Measurements from ENCODE around the gene HMOX1.

DNA sequence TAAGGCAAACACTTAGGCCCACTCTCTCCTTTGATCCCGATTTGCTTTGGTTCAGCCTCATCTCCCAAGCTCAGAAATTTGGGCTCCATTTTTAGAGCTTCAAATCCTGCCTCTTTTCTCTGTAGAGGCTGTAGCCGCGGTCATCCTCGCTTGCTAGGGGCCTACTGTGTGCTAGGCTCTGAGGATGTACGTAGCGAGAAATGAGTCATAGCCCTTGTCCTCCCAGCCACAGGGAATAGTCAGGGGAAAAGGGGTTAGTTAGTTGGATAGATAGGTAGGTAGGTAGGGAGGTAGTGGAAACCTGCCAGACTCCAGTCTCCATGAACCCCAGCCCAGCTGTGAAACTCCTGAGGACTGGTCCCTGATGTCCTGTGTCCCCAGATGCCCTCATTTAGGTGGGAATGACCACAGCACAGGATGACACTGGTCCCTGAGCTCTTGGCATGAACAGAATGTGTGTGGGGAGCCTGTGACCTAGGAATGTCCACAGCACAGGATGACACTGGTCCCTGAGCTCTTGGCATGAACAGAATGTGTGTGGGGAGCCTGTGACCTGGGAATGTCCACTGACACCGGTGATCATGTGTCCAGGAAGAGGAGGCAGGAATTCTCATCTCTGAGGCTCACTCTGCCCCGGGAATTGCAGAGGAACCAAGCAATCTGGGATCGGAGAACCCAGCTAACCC lies 21.4 kb upstream of the HMOX1 start:
- TF ChIP-seq CTCF (IDR thresholded peaks at IDR 0.05) (no peak), POLR2A (IDR thresholded peaks at IDR 0.05) (no peak)

Data from heart left ventricle (tissue), 13 donors.